Dendritic cell treated with granulocyte-macrophage colony-stimulating factor and Interleukin-4, amounts not matched to agents 40 ng/mL and 50 ng/mL, for 4 days (primary cell): ENCODE measurements around the gene POLA1.

Experiments used
- H3K27ac Mint-ChIP-seq: one replicate; pipeline ENCODE4 v1.8.0; 2022; ENCODE audit warnings: mild to moderate bottlenecking, mixed read lengths
- H3K27me3 Mint-ChIP-seq: one replicate; pipeline ENCODE4 v1.8.0; 2022; ENCODE audit warnings: mild to moderate bottlenecking, mixed read lengths
- H3K36me3 Mint-ChIP-seq: one replicate; pipeline ENCODE4 v1.8.0; 2022; ENCODE audit warnings: low read depth, mixed read lengths
- H3K4me1 Mint-ChIP-seq: one replicate; pipeline ENCODE4 v1.8.0; 2022; ENCODE audit warnings: low read depth, mixed read lengths
- H3K4me3 Mint-ChIP-seq: one replicate; pipeline ENCODE4 v1.8.0; 2022; ENCODE audit warnings: mild to moderate bottlenecking, moderate library complexity, mixed read lengths
- H3K9me3 Mint-ChIP-seq: one replicate; pipeline ENCODE4 v1.8.0; 2022; ENCODE audit warnings: mixed read lengths
- intact Hi-C: fragments of 100-400 bp; cut with micrococcal nuclease; formaldehyde crosslinking; loops from one replicate; pipeline ENCODE4 v1.15.0; 2022

Gene POLA1

GRCh38 chrX:24662352-24662751 is 31.4 kb upstream of the POLA1 start:
- Mint-ChIP-seq H3K27me3 (peaks cover 2% of the 10 kb centered on the region), H3K4me3 (no peak overlapping the region), H3K36me3 (no peaks in the 10 kb centered on the region), H3K4me1 (no peaks in the 10 kb centered on the region), H3K9me3 (no peaks in the 10 kb centered on the region), H3K27ac (no peak overlapping the region)
- intact Hi-C loops, result no loop called here

GRCh38 chrX:24668111-24668510 is 25.6 kb upstream of the POLA1 start:
- intact Hi-C loops, result no loop called here
- Mint-ChIP-seq H3K27me3 (peaks cover 2% of the 10 kb centered on the region), H3K27ac (no peak overlapping the region), H3K36me3 (no peaks in the 10 kb centered on the region), H3K4me3 (no peak overlapping the region), H3K9me3 (no peaks in the 10 kb centered on the region), H3K4me1 (no peaks in the 10 kb centered on the region)

- Mint-ChIP-seq H3K9me3 (no peaks in the 10 kb centered on the region), H3K4me1 (no peaks in the 10 kb centered on the region), H3K27me3 (no peaks in the 10 kb centered on the region), H3K36me3 (no peaks in the 10 kb centered on the region), H3K27ac (no peak overlapping the region), H3K4me3 (no peak overlapping the region)
- intact Hi-C loops, result no loop called here
Observed at GRCh38 chrX:24672701-24673190, 21.0 kb upstream of the POLA1 start.

GRCh38 chrX:24673424-24673823 is 20.3 kb upstream of the POLA1 start:
- Mint-ChIP-seq H3K27ac (no peak overlapping the region), H3K9me3 (no peaks in the 10 kb centered on the region), H3K36me3 (no peaks in the 10 kb centered on the region), H3K4me3 (no peak overlapping the region), H3K4me1 (no peaks in the 10 kb centered on the region), H3K27me3 (no peaks in the 10 kb centered on the region)
- intact Hi-C loops, result no loop called here

- H3K27ac Mint-ChIP-seq, result no peak overlapping the region
- H3K27me3 Mint-ChIP-seq, result no peaks in the 10 kb centered on the region
- no peaks in the 10 kb centered on the region for H3K9me3 Mint-ChIP-seq
- H3K4me3 Mint-ChIP-seq, result no peak overlapping the region
- H3K4me1 Mint-ChIP-seq, result no peaks in the 10 kb centered on the region
- H3K36me3 Mint-ChIP-seq, result no peaks in the 10 kb centered on the region
- intact Hi-C loops, result no loop called here
Observed at GRCh38 chrX:24676403-24677024, 17.2 kb upstream of the POLA1 start.

- intact Hi-C loops, result no loop called here
- Mint-ChIP-seq H3K4me3 (no peak overlapping the region), H3K9me3 (no peaks in the 10 kb centered on the region), H3K27ac (no peak overlapping the region), H3K36me3 (no peaks in the 10 kb centered on the region), H3K27me3 (peaks cover 6% of the 10 kb centered on the region), H3K4me1 (no peaks in the 10 kb centered on the region)
Observed at GRCh38 chrX:24682739-24683432, 10.8 kb upstream of the POLA1 start.

GRCh38 chrX:24684048-24684447 is 9.7 kb upstream of the POLA1 start:
- peaks cover 6% of the 10 kb centered on the region for H3K27me3 Mint-ChIP-seq
- intact Hi-C loops, result no loop called here
- no peak overlapping the region for H3K4me3 Mint-ChIP-seq
- H3K36me3 Mint-ChIP-seq, result no peaks in the 10 kb centered on the region
- H3K4me1 Mint-ChIP-seq, result no peaks in the 10 kb centered on the region
- no peak overlapping the region for H3K27ac Mint-ChIP-seq
- H3K9me3 Mint-ChIP-seq, result no peaks in the 10 kb centered on the region

- Mint-ChIP-seq H3K9me3 (no peaks in the 10 kb centered on the region), H3K27me3 (no peaks in the 10 kb centered on the region), H3K27ac (no peak overlapping the region), H3K4me3 (no peak overlapping the region), H3K4me1 (peaks cover 11% of the 10 kb centered on the region), H3K36me3 (no peaks in the 10 kb centered on the region)
- intact Hi-C loops, result loop anchor here (5.0 kb wide), 1 partner anchor 220 kb away; no protein-coding TSS in a partner anchor
Observed at GRCh38 chrX:24692305-24692704, 1.4 kb upstream of the POLA1 start.

GRCh38 chrX:24694825-24695224 is 1.1 kb downstream of the POLA1 start:
- peak overlapping the region; percentile 30 for H3K4me3 Mint-ChIP-seq
- H3K36me3 Mint-ChIP-seq, result no peaks in the 10 kb centered on the region
- H3K27me3 Mint-ChIP-seq, result no peaks in the 10 kb centered on the region
- peaks cover 11% of the 10 kb centered on the region for H3K4me1 Mint-ChIP-seq
- intact Hi-C loops, result loop anchor here (5.0 kb wide), 1 partner anchor 223 kb away; no protein-coding TSS in a partner anchor
- no peak overlapping the region for H3K27ac Mint-ChIP-seq
- no peaks in the 10 kb centered on the region for H3K9me3 Mint-ChIP-seq

- Mint-ChIP-seq H3K4me1 (peaks cover 11% of the 10 kb centered on the region), H3K27me3 (no peaks in the 10 kb centered on the region), H3K4me3 (no peak overlapping the region), H3K9me3 (no peaks in the 10 kb centered on the region), H3K27ac (no peak overlapping the region), H3K36me3 (peaks cover 8% of the 10 kb centered on the region)
- intact Hi-C loops, result no loop called here
Observed at GRCh38 chrX:24696294-24696693, 2.6 kb downstream of the POLA1 start.

GRCh38 chrX:24702362-24703184 is 8.9 kb downstream of the POLA1 start:
- H3K27me3 Mint-ChIP-seq, result no peaks in the 10 kb centered on the region
- intact Hi-C loops, result no loop called here
- H3K36me3 Mint-ChIP-seq, result peaks cover 50% of the 10 kb centered on the region
- no peaks in the 10 kb centered on the region for H3K9me3 Mint-ChIP-seq
- H3K27ac Mint-ChIP-seq, result no peak overlapping the region
- no peak overlapping the region for H3K4me3 Mint-ChIP-seq
- H3K4me1 Mint-ChIP-seq, result no peaks in the 10 kb centered on the region

GRCh38 chrX:24703185-24703494 is 9.4 kb downstream of the POLA1 start:
- intact Hi-C loops, result no loop called here
- H3K36me3 Mint-ChIP-seq, result peaks cover 53% of the 10 kb centered on the region
- no peaks in the 10 kb centered on the region for H3K4me1 Mint-ChIP-seq
- no peaks in the 10 kb centered on the region for H3K27me3 Mint-ChIP-seq
- no peak overlapping the region for H3K4me3 Mint-ChIP-seq
- H3K9me3 Mint-ChIP-seq, result no peaks in the 10 kb centered on the region
- no peak overlapping the region for H3K27ac Mint-ChIP-seq

GRCh38 chrX:24718771-24719170 is 25.1 kb downstream of the POLA1 start:
- Mint-ChIP-seq H3K36me3 (peaks cover 70% of the 10 kb centered on the region), H3K9me3 (no peaks in the 10 kb centered on the region), H3K4me1 (peaks cover 6% of the 10 kb centered on the region), H3K27ac (no peak overlapping the region), H3K27me3 (no peaks in the 10 kb centered on the region), H3K4me3 (no peak overlapping the region)
- intact Hi-C loops, result no loop called here

GRCh38 chrX:24720036-24720435 is 26.3 kb downstream of the POLA1 start:
- Mint-ChIP-seq H3K27ac (no peak overlapping the region), H3K4me1 (peaks cover 6% of the 10 kb centered on the region), H3K27me3 (no peaks in the 10 kb centered on the region), H3K36me3 (peaks cover 68% of the 10 kb centered on the region), H3K9me3 (no peaks in the 10 kb centered on the region), H3K4me3 (no peak overlapping the region)
- intact Hi-C loops, result no loop called here
